ENCODE measurements around the gene UBE4B.

Gene UBE4B

GRCh38 chr1:10117132-10117531, 84.4 kb downstream of the UBE4B start:
- no peak for DNase-seq (ENCODE audit: low spot score)

- no peak for DNase-seq (ENCODE audit: low spot score)
Observed at GRCh38 chr1:10117865-10118264, 85.1 kb downstream of the UBE4B start.

- DNase-seq (ENCODE audit: low spot score), result no peak
Observed at GRCh38 chr1:10121688-10122087, 88.9 kb downstream of the UBE4B start.

GRCh38 chr1:10122926-10123325, 90.2 kb downstream of the UBE4B start:
- DNase-seq (ENCODE audit: low spot score), result no peak

- DNase-seq (ENCODE audit: low spot score), result peak; percentile 94
Observed at GRCh38 chr1:10128101-10128765, 95.5 kb downstream of the UBE4B start.

GRCh38 chr1:10132316-10132715, 99.6 kb downstream of the UBE4B start:
- DNase-seq (ENCODE audit: low spot score), result no peak

GRCh38 chr1:10132852-10133251, 100.1 kb downstream of the UBE4B start:
- DNase-seq (ENCODE audit: low spot score), result no peak

- no peak for DNase-seq (ENCODE audit: low spot score)
Observed at GRCh38 chr1:10140981-10141380, 108.2 kb downstream of the UBE4B start.

GRCh38 chr1:10143961-10144485, 111.3 kb downstream of the UBE4B start:
- DNase-seq (ENCODE audit: low spot score), result peak; percentile 55

- no peak for DNase-seq (ENCODE audit: low spot score)
Observed at GRCh38 chr1:10146391-10146790, 113.6 kb downstream of the UBE4B start.

- no peak for DNase-seq (ENCODE audit: low spot score)
Observed at GRCh38 chr1:10149231-10149630, 116.5 kb downstream of the UBE4B start.

- peak; percentile 87 for DNase-seq (ENCODE audit: low spot score)
Observed at GRCh38 chr1:10152709-10153284, 120.0 kb downstream of the UBE4B start.

- DNase-seq (ENCODE audit: low spot score), result no peak
Observed at GRCh38 chr1:10155087-10155712, 122.4 kb downstream of the UBE4B start.

GRCh38 chr1:10160173-10160572, 127.4 kb downstream of the UBE4B start:
- DNase-seq (ENCODE audit: low spot score), result no peak

GRCh38 chr1:10160907-10161490, 128.2 kb downstream of the UBE4B start:
- DNase-seq (ENCODE audit: low spot score), result peak; percentile 64

GRCh38 chr1:10161541-10162290, 129.0 kb downstream of the UBE4B start:
- DNase-seq (ENCODE audit: low spot score), result peak; percentile 39

- DNase-seq (ENCODE audit: low spot score), result no peak
Observed at GRCh38 chr1:10168912-10169514, 136.3 kb downstream of the UBE4B start.

- DNase-seq (ENCODE audit: low spot score), result no peak
Observed at GRCh38 chr1:10170239-10170574, 137.4 kb downstream of the UBE4B start.

- DNase-seq (ENCODE audit: low spot score), result no peak
Observed at GRCh38 chr1:10171105-10171767, 138.5 kb downstream of the UBE4B start.

GRCh38 chr1:10171995-10172669, 139.4 kb downstream of the UBE4B start:
- DNase-seq (ENCODE audit: low spot score), result no peak

- no peak for DNase-seq (ENCODE audit: low spot score)
Observed at GRCh38 chr1:10173582-10173981, 140.8 kb downstream of the UBE4B start.
